Measurements from ENCODE around the gene TEKT2.

The TEKT2 gene

GRCh38 chr1:36134505-36135329 is 50.8 kb downstream of the TEKT2 start:
- peak; percentile 8 for DNase-seq

- DNase-seq, result no peak
These were observed 51.4 kb downstream of the TEKT2 start for GRCh38 chr1:36135330-36135667.

DNA sequence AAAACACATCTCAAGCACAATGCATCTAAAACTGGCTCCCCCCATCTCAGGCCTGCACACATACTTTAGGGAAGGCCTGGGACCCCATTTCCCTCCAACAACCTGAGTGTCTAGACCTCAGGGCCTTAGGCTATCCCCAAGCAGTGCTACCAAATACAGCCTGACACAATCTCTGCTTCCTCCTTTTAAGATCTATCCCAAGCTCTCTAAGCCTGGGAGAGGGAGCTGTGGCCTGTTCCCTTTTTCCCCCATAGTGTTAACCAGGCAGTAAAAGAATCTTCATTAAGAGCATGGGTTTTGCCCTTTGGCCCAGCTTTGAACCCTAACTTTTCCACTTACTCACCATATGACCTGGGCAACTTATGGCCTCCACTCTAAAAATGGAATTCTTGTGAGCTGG is 51.9 kb downstream of the TEKT2 start:
- no peak for DNase-seq

GRCh38 chr1:36136535-36136934 is 52.6 kb downstream of the TEKT2 start:
- DNase-seq, result no peak

GRCh38 chr1:36137226-36137625 is 53.3 kb downstream of the TEKT2 start:
- no peak for DNase-seq

DNA sequence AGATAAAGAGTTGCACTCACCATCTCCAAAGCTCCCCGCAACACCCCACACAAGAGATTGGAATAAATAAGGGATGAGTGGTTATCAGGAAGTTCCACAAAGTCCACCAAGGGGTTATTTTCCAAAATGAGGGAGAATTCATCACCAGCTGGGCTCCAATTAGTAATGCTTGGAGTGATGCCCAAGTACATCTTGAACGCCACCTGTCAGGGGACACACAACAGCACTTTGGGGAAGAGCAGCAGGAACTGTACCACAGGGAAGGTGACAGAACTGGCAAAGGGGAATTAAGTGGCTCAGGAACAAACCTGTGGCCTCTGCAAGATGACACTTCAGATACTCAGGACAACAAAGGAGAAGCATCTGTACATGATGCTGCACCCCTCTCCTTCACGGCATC is 53.9 kb downstream of the TEKT2 start:
- no peak for DNase-seq

All from effector CD4-positive, alpha-beta T cell (primary cell).